H1 (cell line): ENCODE data around the gene TRIOBP. TPM values are rescaled to one million over a fixed set of nuclear protein-coding genes. Genes with fewer than 3 reads are reported as not detected.

Experiments used
- CTCF ChIA-PET: fragments of 300-600 bp; sonication (Branson Sonifier 250); formaldehyde crosslinking; loops from one replicate; lab custom pipeline; 2021; ENCODE audit not compliant: partially characterized antibody; lab: Charles Lee
- POLR2A ChIA-PET: fragments of 300-600 bp; sonication (Branson Sonifier 250); formaldehyde crosslinking; loops from one replicate; lab custom pipeline; 2021; ENCODE audit warnings: inconsistent platforms; ENCODE audit not compliant: partially characterized antibody; lab: Charles Lee
- DNase-seq, 2 experiments: peaks; one replicate each; pipeline versions ENCODE4 v3.0.0 to v3.0.0-alpha.2; 2010 to 2022; ENCODE audit warnings: low spot score in 2 of 2, low read depth in 1 of 2, mixed read lengths in 1 of 2
- FAIRE-seq: peaks from 2 replicates; lab custom pipeline; 2011; peaks lifted over from hg19 to GRCh38; lab: Jason Lieb, UNC
- H2AFZ ChIP-seq: 2 replicates; pipeline ENCODE4 v1.8.1; 2012; ENCODE audit warnings: low read length, inconsistent platforms
- H2AK5ac ChIP-seq: 2 replicates; pipeline ENCODE4 v1.6.1; 2013; ENCODE audit warnings: low read depth, low read length
- H2BK120ac ChIP-seq: replicated peaks from 2 replicates; pipeline ENCODE3; 2013; ENCODE audit warnings: low read depth, low read length, inconsistent platforms
- H2BK12ac ChIP-seq: 2 replicates; pipeline ENCODE4 v1.6.1; 2013; ENCODE audit warnings: low read depth, low read length
- H2BK15ac ChIP-seq: 2 replicates; pipeline ENCODE4 v1.6.1; 2013; ENCODE audit warnings: low read length
- H2BK20ac ChIP-seq: 2 replicates; pipeline ENCODE4 v1.6.1; 2013; ENCODE audit warnings: low read length
- H2BK5ac ChIP-seq: 2 replicates; pipeline ENCODE4 v1.6.1; 2013; ENCODE audit warnings: low read depth, low read length
- H3K14ac ChIP-seq: 2 replicates; pipeline ENCODE4 v1.6.1; 2013; ENCODE audit warnings: inconsistent platforms; ENCODE audit not compliant: insufficient read length
- H3K18ac ChIP-seq: 2 replicates; pipeline ENCODE4 v1.6.1; 2013; ENCODE audit warnings: low read length; ENCODE audit errors: extremely low read depth
- H3K23ac ChIP-seq: 2 replicates; pipeline ENCODE4 v1.6.1; 2013; ENCODE audit warnings: inconsistent platforms; ENCODE audit not compliant: insufficient read length
- H3K23me2 ChIP-seq: 2 replicates; pipeline ENCODE4 v1.6.1; 2013; ENCODE audit warnings: low read depth, low read length
- H3K27ac ChIP-seq: 2 replicates; pipeline ENCODE4 v1.6.1; 2011; ENCODE audit warnings: low read depth, low read length, inconsistent platforms
- H3K27me3 ChIP-seq, 4 experiments: replicated peaks in 1 of 4; 1 replicate in 1 of 4; 2 replicates in 3 of 4; pipeline versions ENCODE4 v1.6.1 to v1.8.1; 2011 to 2013; ENCODE audit warnings: low read length in 3 of 4, mild to moderate bottlenecking in 3 of 4, inconsistent platforms in 2 of 4, mixed read lengths in 2 of 4, moderate library complexity in 1 of 4; ENCODE audit not compliant: control insufficient read depth in 3 of 4, insufficient read depth in 3 of 4; ENCODE audit errors: extremely low read depth in 1 of 4
- H3K36me3 ChIP-seq, 4 experiments: 2 replicates each; pipeline versions ENCODE4 v1.6.1 to v1.8.1; 2011 to 2013; ENCODE audit warnings: mild to moderate bottlenecking in 4 of 4, low read length in 3 of 4, moderate library complexity in 2 of 4, control low read depth in 1 of 4, inconsistent platforms in 1 of 4; ENCODE audit not compliant: insufficient read depth in 4 of 4, control insufficient read depth in 2 of 4
- H3K4ac ChIP-seq: replicated peaks from 2 replicates; pipeline ENCODE3; 2013; ENCODE audit warnings: low read length, low read depth, mixed read lengths, inconsistent platforms; ENCODE audit not compliant: insufficient read length
- H3K4me1 ChIP-seq, 4 experiments: replicated peaks in 1 of 4; 1 replicate in 1 of 4; 2 replicates in 3 of 4; pipeline versions ENCODE4 v1.6.1 to v1.8.1; 2011 to 2013; ENCODE audit warnings: low read length in 3 of 4, inconsistent platforms in 2 of 4, mixed read lengths in 1 of 4; ENCODE audit not compliant: insufficient read depth in 4 of 4, control insufficient read depth in 3 of 4
- H3K4me2 ChIP-seq, 2 experiments: 2 replicates each; pipeline versions ENCODE4 v1.6.1 to v1.8.1; 2011 to 2013; ENCODE audit warnings: low read depth in 2 of 2, low read length in 2 of 2, control low read depth in 1 of 2, inconsistent platforms in 1 of 2, mild to moderate bottlenecking in 1 of 2; ENCODE audit not compliant: insufficient read depth in 1 of 2
- H3K4me3 ChIP-seq, 4 experiments: fragments of 200-600, 300-600 bp in 1 of 4; sonication (generic), shearing (Covaris generic), sonication (Bioruptor Twin) in 1 of 4; 2 replicates each; pipeline versions ENCODE4 v1.5.1 to v1.8.1; 2011 to 2016; ENCODE audit warnings: low read length in 4 of 4, low read depth in 3 of 4, control low read depth in 2 of 4, inconsistent platforms in 2 of 4, mild to moderate bottlenecking in 2 of 4, mixed read lengths in 1 of 4, moderate library complexity in 1 of 4; ENCODE audit not compliant: insufficient read depth in 2 of 4; ENCODE audit errors: extremely low read depth in 1 of 4
- H3K56ac ChIP-seq: replicated peaks from 2 replicates; pipeline ENCODE3; 2013; ENCODE audit warnings: low read depth, mild to moderate bottlenecking, mixed read lengths, low read length, inconsistent platforms; ENCODE audit not compliant: insufficient read length
- H3K79me1 ChIP-seq: 2 replicates; pipeline ENCODE4 v1.6.1; 2013; ENCODE audit warnings: low read depth, low read length, control low read depth
- H3K79me2 ChIP-seq, 2 experiments: 2 replicates each; pipeline versions ENCODE4 v1.6.1 to v1.8.1; 2012 to 2013; ENCODE audit warnings: low read length in 2 of 2, mild to moderate bottlenecking in 2 of 2, inconsistent platforms in 1 of 2; ENCODE audit not compliant: insufficient read depth in 2 of 2, control insufficient read depth in 1 of 2
- H3K9ac ChIP-seq, 4 experiments: replicated peaks in 1 of 4; 1 replicate in 1 of 4; 2 replicates in 3 of 4; pipeline versions ENCODE4 v1.6.1 to v1.8.1; 2011 to 2013; ENCODE audit warnings: low read depth in 3 of 4, low read length in 3 of 4, control low read depth in 2 of 4, mild to moderate bottlenecking in 2 of 4, moderate library complexity in 2 of 4, inconsistent platforms in 1 of 4; ENCODE audit errors: extremely low read depth in 1 of 4
- H3K9me3 ChIP-seq, 2 experiments: 2 replicates each; pipeline versions ENCODE4 v1.6.1 to v1.8.1; 2012 to 2013; ENCODE audit warnings: mild to moderate bottlenecking in 2 of 2, moderate library complexity in 2 of 2, control low read depth in 1 of 2, inconsistent platforms in 1 of 2, low read depth in 1 of 2, low read length in 1 of 2, mixed read lengths in 1 of 2; ENCODE audit not compliant: insufficient read depth in 2 of 2
- H4K20me1 ChIP-seq, 2 experiments: replicated peaks in 1 of 2; 2 replicates each; pipeline versions ENCODE3 to v1.8.1; 2011 to 2013; ENCODE audit warnings: inconsistent platforms in 2 of 2, low read length in 2 of 2, mild to moderate bottlenecking in 1 of 2; ENCODE audit not compliant: insufficient read depth in 2 of 2, control insufficient read depth in 1 of 2
- H4K5ac ChIP-seq: 2 replicates; pipeline ENCODE4 v1.6.1; 2013; ENCODE audit warnings: low read length, low read depth, mixed read lengths, inconsistent platforms; ENCODE audit not compliant: insufficient read length
- H4K8ac ChIP-seq: 2 replicates; pipeline ENCODE4 v1.8.0; 2013; ENCODE audit warnings: mild to moderate bottlenecking, moderate library complexity, low read length, inconsistent platforms; ENCODE audit not compliant: insufficient read depth; ENCODE audit errors: extremely low read depth
- H4K91ac ChIP-seq: replicated peaks from 2 replicates; pipeline ENCODE3; 2013; ENCODE audit warnings: low read length, mixed read lengths, inconsistent platforms; ENCODE audit not compliant: insufficient read length
- ASH2L ChIP-seq: fragments of 200-600, 300-600 bp; sonication (generic); IDR thresholded peaks from one replicate; pipeline ENCODE4 v1.7.1; 2017; ENCODE audit warnings: low read length
- EP300 ChIP-seq, 2 experiments: IDR thresholded peaks; 1 replicate in 1 of 2; 2 replicates in 1 of 2; pipeline ENCODE4 v1.6.1; 2011 to 2012; ENCODE audit warnings: low read depth in 2 of 2, low read length in 2 of 2, mild to moderate bottlenecking in 2 of 2, borderline replicate concordance in 1 of 2, inconsistent platforms in 1 of 2, moderate library complexity in 1 of 2
- GABPA ChIP-seq: IDR thresholded peaks from 2 replicates; pipeline ENCODE4 v1.6.1; 2011; ENCODE audit warnings: mild to moderate bottlenecking, low read length, moderate library complexity, borderline replicate concordance; ENCODE audit not compliant: insufficient read depth
- GTF2F1 ChIP-seq: IDR thresholded peaks from 2 replicates; pipeline ENCODE4 v1.6.1; 2012; ENCODE audit warnings: low read depth, low read length, improper control_type of control experiment, borderline replicate concordance
- KDM4A ChIP-seq: IDR thresholded peaks from one replicate; pipeline ENCODE4 v1.7.1; 2012; ENCODE audit warnings: low read depth, mild to moderate bottlenecking, moderate library complexity, low read length, inconsistent platforms; ENCODE audit not compliant: severe bottlenecking
- RXRA ChIP-seq: IDR thresholded peaks from 2 replicates; pipeline ENCODE4 v1.6.1; 2011; ENCODE audit warnings: low read depth, mild to moderate bottlenecking, low read length, moderate library complexity; ENCODE audit not compliant: insufficient read depth
- SIN3A ChIP-seq, 2 experiments: IDR thresholded peaks in 1 of 2; conservative IDR thresholded peaks in 1 of 2; 2 replicates each; pipeline ENCODE4 v1.6.1; 2011 to 2012; ENCODE audit warnings: low read length in 2 of 2, improper control_type of control experiment in 1 of 2, low read depth in 1 of 2, mild to moderate bottlenecking in 1 of 2
- TBP ChIP-seq: IDR thresholded peaks from 2 replicates; pipeline ENCODE4 v1.6.1; 2011; ENCODE audit warnings: low read depth, low read length, improper control_type of control experiment
- TEAD4 ChIP-seq: IDR thresholded peaks from 2 replicates; pipeline ENCODE4 v1.6.1; 2012; ENCODE audit warnings: low read depth, low read length, inconsistent platforms, mixed read lengths
- WGBS, 2 experiments: shearing (Covaris generic) in 1 of 2; methylation state at CpG; one replicate each; pipeline versions ENCODE4 v1.1.6 to v1.1.7; 2013 to 2015; ENCODE audit warnings: low lambda C conversion rate in 2 of 2, mixed read lengths in 2 of 2, inconsistent platforms in 1 of 2, low coverage in 1 of 2, missing lambda C conversion rate in 1 of 2; ENCODE audit not compliant: insufficient replicate concordance in 2 of 2, insufficient coverage in 1 of 2, insufficient read length in 1 of 2; ENCODE audit errors: extremely low coverage in 1 of 2, missing lambda C conversion rate in 1 of 2; 5-methylcytosine and 5-hydroxymethylcytosine counted together
- polyA plus RNA-seq, 7 experiments: library from polyadenylated mRNA; depleted of rRNA in 3 of 7; stranded (reverse) in 5 of 7; unstranded in 2 of 7; fragments of >200 nt in 5 of 7; fragments of 200-250 nt in 2 of 7; gene quantifications; 1 replicate in 5 of 7; 2 replicates in 1 of 7; 4 replicates in 1 of 7; pipeline versions ENCODE4 v1.2.1 to v1.2.3, GENCODE V29; 2011 to 2013; ENCODE audit warnings: missing spikeins in 2 of 7, mixed read lengths in 2 of 7
- total RNA-seq: library from RNA; stranded (reverse); fragmentation: NEBNext Ultra II Directional; extraction: Animal tissue kit (Norgen Biotek cat#: 25700); gene quantifications from 2 replicates; pipeline ENCODE4 v1.2.1, GENCODE V29; 2021
- TF ChIP-seq, protein P1 (sequence below): IDR thresholded peaks from 2 replicates; pipeline ENCODE4 v1.6.1; 2011; ENCODE audit warnings: low read length, improper control_type of control experiment

TRIOBP gene
- total and polyA plus RNA-seq, 2 of the 8 experiments (the other 6 are each of a cell fraction or from before 2014, with no cell fraction given), result 18.2 to 27.3 TPM

DNA sequence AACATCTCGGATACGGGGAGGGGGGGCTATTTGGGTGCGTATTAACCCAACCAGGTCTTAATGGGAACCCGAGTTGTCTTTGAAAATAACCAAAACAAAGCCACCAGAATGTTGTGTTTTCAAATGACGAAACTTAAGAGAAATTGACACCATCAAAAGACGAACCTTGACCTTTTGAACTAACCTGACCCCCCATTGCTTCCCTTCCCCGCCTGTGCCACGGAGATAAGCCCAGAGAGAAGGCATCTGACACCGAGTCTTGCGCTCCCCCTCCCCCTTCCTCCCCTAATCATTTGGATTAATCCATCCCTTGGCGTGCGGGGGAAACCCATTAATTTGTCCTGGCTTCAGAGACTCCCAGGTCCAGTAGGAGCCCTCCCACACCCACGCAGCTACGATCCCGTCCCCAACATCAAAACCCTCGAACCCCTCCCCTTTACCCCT lies 106.4 kb downstream of the TRIOBP start:
- no peak overlapping the region for H3K23ac ChIP-seq
- no peak overlapping the region for H2BK12ac ChIP-seq
- POLR2A ChIA-PET, result interaction anchor here (0.6 to 8.8 kb wide), 12 partner anchors 8 to 213 kb away, joined by 3 to 142 read pairs (median 5); partner anchors contain the start of genes GALR3, GGA1, NOL12 and PDXP
- H3K4me2 ChIP-seq, result peak overlapping the region; percentile 91 to 94
- H2BK120ac ChIP-seq, result no peak overlapping the region
- no peak overlapping the region for H3K27ac ChIP-seq
- H3K36me3 ChIP-seq, result no peaks in the 10 kb centered on the region
- H3K4me1 ChIP-seq, result peaks cover 0 to 22% (median 19%) of the 10 kb centered on the region in 4 experiments; a peak in 6 of 7 replicates
- H3K4me3 ChIP-seq, result peak overlapping the region; percentile 79 to 91 (median 86)
- peak overlapping the region in 3 of 4 experiments; percentile 23 to 82 (median 72); a peak in 3 of 7 replicates for H3K9ac ChIP-seq
- peak; percentile 65 for FAIRE-seq
- H3K18ac ChIP-seq, result peak overlapping the region; percentile 98
- CTCF ChIA-PET, result interaction anchor here (0.6 to 2.7 kb wide), 5 partner anchors 10 to 466 kb away, joined by 3 to 8 read pairs (median 4); no protein-coding TSS in a partner anchor
- H3K9me3 ChIP-seq, result no peaks in the 10 kb centered on the region
- 3% methylated on average over 15 of the region's 16 CpGs; no CpG with 5 or more reads in 1 of the 2 experiments for WGBS, 2 experiments
- peak overlapping the region; percentile 72 for H4K91ac ChIP-seq
- H3K23me2 ChIP-seq, result peaks cover 46% of the 10 kb centered on the region
- peaks cover 3% of the 10 kb centered on the region for H3K79me1 ChIP-seq
- H4K20me1 ChIP-seq, result peaks cover 0 to 2% of the 10 kb centered on the region in 2 experiments
- no peak overlapping the region for H2BK5ac ChIP-seq
- H3K27me3 ChIP-seq, result peaks cover 3 to 37% (median 27%) of the 10 kb centered on the region in 4 experiments
- H2AFZ ChIP-seq, result no peak overlapping the region
- no peak overlapping the region for H2AK5ac ChIP-seq
- no peak for DNase-seq
- H2BK20ac ChIP-seq, result peak overlapping the region; percentile 80; the same call in 1 of the 2 replicates
- 0 out of 2 replicates have a peak overlapping the region, but pooled peaks have one; percentile 88 for H2BK15ac ChIP-seq
- H4K5ac ChIP-seq, result peak overlapping the region; percentile 78
- no peak overlapping the region for H3K4ac ChIP-seq
- H3K14ac ChIP-seq, result no peak overlapping the region
- no peak overlapping the region for H3K56ac ChIP-seq
- peak overlapping the region; percentile 95; the same call in 1 of the 2 replicates for H4K8ac ChIP-seq
- H3K79me2 ChIP-seq, result peaks cover 0 to 7% of the 10 kb centered on the region in 2 experiments; a peak in 1 of 4 replicates
- TF ChIP-seq ASH2L (peak; percentile 68), TEAD4 (no peak), KDM4A (no peak), TBP (no peak), GABPA (no peak), EP300 (IDR thresholded peaks at IDR 0.05; ENCODE audit: borderline replicate concordance in 1 of 2, low read depth in 2 of 2, low read length in 2 of 2) (peak in 1 of 2 experiments; percentile 52; a peak in 1 of 3 replicates), GTF2F1 (no peak), SIN3A (conservative IDR thresholded peaks at IDR 0.05 in 1 of 2, IDR thresholded peaks at IDR 0.05 in 1 of 2; ENCODE audit: low read depth in 1 of 2, low read length in 2 of 2) (peak; percentile 21 to 22; a peak in 1 of 4 replicates), RXRA (no peak)
- TF ChIP-seq, protein P1, sequence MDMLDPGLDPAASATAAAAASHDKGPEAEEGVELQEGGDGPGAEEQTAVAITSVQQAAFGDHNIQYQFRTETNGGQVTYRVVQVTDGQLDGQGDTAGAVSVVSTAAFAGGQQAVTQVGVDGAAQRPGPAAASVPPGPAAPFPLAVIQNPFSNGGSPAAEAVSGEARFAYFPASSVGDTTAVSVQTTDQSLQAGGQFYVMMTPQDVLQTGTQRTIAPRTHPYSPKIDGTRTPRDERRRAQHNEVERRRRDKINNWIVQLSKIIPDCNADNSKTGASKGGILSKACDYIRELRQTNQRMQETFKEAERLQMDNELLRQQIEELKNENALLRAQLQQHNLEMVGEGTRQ, result no peak
